Keratinocyte (primary cell): ENCODE results near the gene BICD1.

Experiments
- EZH2 ChIP-seq: IDR thresholded peaks from one replicate; pipeline ENCODE4 v1.6.1; 2012; ENCODE audit warnings: inconsistent platforms, mild to moderate bottlenecking, low read length, moderate library complexity
- TF ChIP-seq, protein P1 (sequence below), 3 experiments: IDR thresholded peaks in 1 of 3; conservative IDR thresholded peaks in 1 of 3; optimal IDR thresholded peaks in 1 of 3; 2 replicates in 2 of 3; 3 replicates in 1 of 3; pipeline versions ENCODE3 to v1.5.1; 2011; ENCODE audit warnings: low read length in 3 of 3, mild to moderate bottlenecking in 3 of 3, moderate library complexity in 2 of 3, control low read depth in 1 of 3, inconsistent platforms in 1 of 3; ENCODE audit not compliant: insufficient read depth in 2 of 3; ENCODE audit errors: extremely low read depth in 1 of 3

DNA sequence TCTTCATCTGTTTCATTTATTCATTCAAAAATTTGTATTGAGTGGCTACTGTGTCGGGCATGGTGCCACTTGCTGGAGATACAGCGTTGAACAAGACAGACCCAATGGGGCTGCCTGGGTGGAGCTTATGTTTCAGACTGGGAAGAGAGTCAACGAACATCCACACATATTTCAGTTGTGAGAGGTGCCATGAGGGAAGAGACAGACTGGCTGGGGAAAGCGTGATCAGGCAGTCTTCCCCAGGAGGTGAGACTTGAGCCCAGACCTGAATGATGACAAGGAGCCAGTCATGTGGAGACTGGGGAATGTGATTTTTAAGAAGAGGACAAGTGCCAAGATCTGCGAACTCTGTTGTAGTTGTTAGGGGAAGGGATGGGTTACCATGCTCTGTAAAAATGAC is 12.2 kb downstream of the BICD1 start:
- TF ChIP-seq, protein P1, sequence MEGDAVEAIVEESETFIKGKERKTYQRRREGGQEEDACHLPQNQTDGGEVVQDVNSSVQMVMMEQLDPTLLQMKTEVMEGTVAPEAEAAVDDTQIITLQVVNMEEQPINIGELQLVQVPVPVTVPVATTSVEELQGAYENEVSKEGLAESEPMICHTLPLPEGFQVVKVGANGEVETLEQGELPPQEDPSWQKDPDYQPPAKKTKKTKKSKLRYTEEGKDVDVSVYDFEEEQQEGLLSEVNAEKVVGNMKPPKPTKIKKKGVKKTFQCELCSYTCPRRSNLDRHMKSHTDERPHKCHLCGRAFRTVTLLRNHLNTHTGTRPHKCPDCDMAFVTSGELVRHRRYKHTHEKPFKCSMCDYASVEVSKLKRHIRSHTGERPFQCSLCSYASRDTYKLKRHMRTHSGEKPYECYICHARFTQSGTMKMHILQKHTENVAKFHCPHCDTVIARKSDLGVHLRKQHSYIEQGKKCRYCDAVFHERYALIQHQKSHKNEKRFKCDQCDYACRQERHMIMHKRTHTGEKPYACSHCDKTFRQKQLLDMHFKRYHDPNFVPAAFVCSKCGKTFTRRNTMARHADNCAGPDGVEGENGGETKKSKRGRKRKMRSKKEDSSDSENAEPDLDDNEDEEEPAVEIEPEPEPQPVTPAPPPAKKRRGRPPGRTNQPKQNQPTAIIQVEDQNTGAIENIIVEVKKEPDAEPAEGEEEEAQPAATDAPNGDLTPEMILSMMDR (optimal IDR thresholded peaks at IDR 0.05 in 1 of 3, IDR thresholded peaks at IDR 0.05 in 1 of 3, conservative IDR thresholded peaks at IDR 0.05 in 1 of 3; ENCODE audit: extremely low read depth in 1 of 3, insufficient read depth in 2 of 3, low read length in 3 of 3) = no peak
- TF ChIP-seq EZH2 = no peak
